Rectal smooth muscle tissue (tissue), 1 donor: Measurements from ENCODE around the gene SLC43A1.
A peak's percentile ranks its signal among the peaks of the same experiment; 100 is the strongest.

Experiments
- H3K27ac ChIP-seq: one replicate; pipeline ENCODE4 v1.7.0; 2013; ENCODE audit warnings: low read depth, low read length, inconsistent platforms
- H3K27me3 ChIP-seq: one replicate; pipeline ENCODE4 v1.7.0; 2013; ENCODE audit warnings: low read length; ENCODE audit not compliant: control insufficient read depth, insufficient read depth
- H3K36me3 ChIP-seq: one replicate; pipeline ENCODE4 v1.7.0; 2013; ENCODE audit warnings: low read length; ENCODE audit not compliant: control insufficient read depth, insufficient read depth
- H3K4me1 ChIP-seq: one replicate; pipeline ENCODE4 v1.7.0; 2013; ENCODE audit warnings: low read length; ENCODE audit not compliant: control insufficient read depth, insufficient read depth
- H3K4me3 ChIP-seq: one replicate; pipeline ENCODE4 v1.7.0; 2013; ENCODE audit warnings: low read length
- H3K9ac ChIP-seq: one replicate; pipeline ENCODE4 v1.7.0; 2013; ENCODE audit warnings: low read length

The SLC43A1 gene

GRCh38 chr11:57516061-57516443 lies 550 bp upstream of the SLC43A1 start:
- Histone ChIP-seq H3K27ac (peak overlapping the region; percentile 35), H3K4me1 (peaks cover 4% of the 10 kb centered on the region), H3K9ac (no peak overlapping the region)

DNA sequence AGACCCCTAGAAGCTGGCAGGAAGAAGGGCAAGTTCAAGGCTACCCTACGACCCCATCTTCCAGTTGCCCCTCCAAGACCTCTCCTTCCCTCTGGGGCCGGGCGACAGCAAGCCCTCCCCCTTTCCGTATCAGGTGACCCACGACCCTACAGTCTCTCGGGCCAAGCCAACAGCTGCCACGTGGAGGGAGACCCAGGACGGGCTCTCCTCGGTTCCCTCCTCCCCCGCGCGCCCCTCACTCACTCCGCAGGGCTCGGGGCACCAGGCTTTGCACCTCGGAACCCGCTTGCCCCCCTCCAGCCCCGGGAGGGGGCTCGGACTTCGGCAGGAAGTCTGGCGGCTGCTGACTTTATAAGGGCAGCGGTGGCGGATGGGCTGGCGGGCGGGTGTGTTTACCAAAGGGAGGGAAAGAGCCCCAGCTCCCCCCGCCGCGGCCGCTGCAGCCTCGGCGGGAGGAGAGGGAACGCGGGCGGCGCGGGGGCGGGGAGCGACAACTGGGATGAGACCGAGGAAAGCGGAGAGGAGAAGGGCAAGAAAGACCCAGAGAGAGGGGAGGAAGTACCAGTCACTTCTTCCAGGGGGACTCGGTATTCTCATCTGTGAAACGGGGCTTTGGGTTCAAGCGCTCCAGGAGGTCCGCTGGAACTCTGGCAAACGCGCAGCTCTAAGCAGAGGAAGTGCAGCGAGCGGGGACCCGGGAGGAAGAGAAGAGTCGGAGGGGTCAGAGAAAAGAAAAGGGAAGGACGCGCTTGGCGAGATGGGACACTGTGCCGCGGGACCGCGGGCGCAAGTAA lies 767 bp downstream of the SLC43A1 start:
- Histone ChIP-seq H3K36me3 (no peaks in the 10 kb centered on the region), H3K4me3 (peak overlapping the region; percentile 88), H3K9ac (peak overlapping the region; percentile 19), H3K27ac (peak overlapping the region; percentile 29), H3K27me3 (no peaks in the 10 kb centered on the region), H3K4me1 (peaks cover 4% of the 10 kb centered on the region)

More at GRCh38 chr11:57516061-57516443, 550 bp upstream of the SLC43A1 start:
- no peaks in the 10 kb centered on the region for H3K36me3 ChIP-seq
- peak overlapping the region; percentile 88 for H3K4me3 ChIP-seq
- H3K27me3 ChIP-seq, result no peaks in the 10 kb centered on the region

DNA sequence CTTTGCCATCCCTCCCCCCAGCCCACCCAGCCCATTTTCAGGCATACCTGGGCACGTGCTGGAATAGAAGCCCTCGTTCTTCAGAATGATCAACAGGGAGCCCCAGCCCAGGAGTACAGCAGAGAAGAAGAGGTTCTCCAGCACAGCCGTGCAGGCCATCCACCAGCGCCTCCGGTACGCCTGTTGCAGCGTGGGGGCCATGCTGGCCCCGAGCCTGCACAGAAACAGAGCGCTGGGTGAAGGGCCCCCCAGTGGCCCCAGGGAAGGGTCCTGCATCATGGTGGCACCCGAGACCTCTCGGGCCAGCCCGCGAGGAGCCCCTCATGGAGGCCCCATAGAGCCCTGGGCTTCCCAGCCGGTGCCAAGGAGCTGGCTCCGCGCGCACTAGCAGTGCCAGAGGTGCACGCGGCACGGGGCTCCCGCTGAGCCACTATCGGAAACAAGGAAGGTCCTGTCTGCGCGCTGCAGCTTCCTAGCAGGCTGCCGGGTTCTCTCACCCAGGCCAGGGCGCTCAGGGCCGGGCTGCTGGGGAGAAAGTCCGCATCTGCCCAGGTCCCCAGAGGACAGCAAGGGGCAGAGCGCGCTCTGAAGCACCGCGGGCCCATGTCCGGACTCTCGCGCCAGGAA lies 1.5 kb downstream of the SLC43A1 start:
- peak overlapping the region; percentile 88 for H3K4me3 ChIP-seq
- H3K27me3 ChIP-seq, result no peaks in the 10 kb centered on the region
- H3K4me1 ChIP-seq, result peaks cover 4% of the 10 kb centered on the region
- peak overlapping the region; percentile 29 for H3K27ac ChIP-seq
- no peaks in the 10 kb centered on the region for H3K36me3 ChIP-seq
- peak overlapping the region; percentile 4 for H3K9ac ChIP-seq

- Histone ChIP-seq H3K9ac (no peak overlapping the region), H3K27me3 (no peaks in the 10 kb centered on the region), H3K27ac (no peak overlapping the region), H3K36me3 (no peaks in the 10 kb centered on the region), H3K4me3 (no peak overlapping the region), H3K4me1 (peaks cover 4% of the 10 kb centered on the region)
Observed at GRCh38 chr11:57513452-57513795, 2.1 kb downstream of the SLC43A1 start.

GRCh38 chr11:57512646-57513451 lies 2.7 kb downstream of the SLC43A1 start:
- Histone ChIP-seq H3K4me3 (no peak overlapping the region), H3K9ac (no peak overlapping the region), H3K4me1 (peaks cover 4% of the 10 kb centered on the region), H3K27ac (no peak overlapping the region), H3K36me3 (no peaks in the 10 kb centered on the region), H3K27me3 (no peaks in the 10 kb centered on the region)

DNA sequence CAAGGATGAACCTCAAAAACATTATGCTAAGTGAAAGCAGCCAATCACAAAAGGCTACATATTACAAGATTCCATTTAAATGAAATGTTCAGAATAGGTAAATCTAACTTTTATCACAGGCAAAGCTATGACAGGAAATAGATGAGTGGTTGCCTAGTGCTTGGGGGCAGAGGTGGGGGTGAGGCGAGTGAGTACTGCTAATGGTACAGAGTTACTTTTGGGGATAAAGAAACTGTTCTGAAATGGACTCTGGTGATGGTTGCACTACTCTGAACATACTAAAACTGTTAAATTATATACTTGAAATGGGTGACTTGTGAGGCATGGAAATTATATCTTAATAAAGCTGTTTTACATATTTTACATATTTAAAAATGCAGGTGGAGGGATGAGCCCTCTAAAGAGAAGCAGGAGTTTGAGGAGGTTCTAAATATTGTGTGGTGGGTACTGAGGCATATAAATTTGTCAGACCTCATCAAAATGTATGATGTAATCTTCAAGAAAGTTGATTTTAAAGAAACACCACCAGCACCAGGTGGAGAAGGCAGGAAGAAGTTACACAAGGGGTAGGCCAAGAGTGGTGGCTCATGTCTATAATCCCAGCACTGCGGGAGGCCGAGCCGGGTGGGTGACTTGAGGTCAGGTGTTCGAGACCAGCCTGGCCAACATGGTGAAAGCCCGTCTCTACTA lies 3.6 kb downstream of the SLC43A1 start:
- no peak overlapping the region for H3K9ac ChIP-seq
- no peaks in the 10 kb centered on the region for H3K27me3 ChIP-seq
- no peak overlapping the region for H3K27ac ChIP-seq
- H3K36me3 ChIP-seq, result no peaks in the 10 kb centered on the region
- peaks cover 4% of the 10 kb centered on the region for H3K4me1 ChIP-seq
- no peak overlapping the region for H3K4me3 ChIP-seq

- no peak overlapping the region for H3K27ac ChIP-seq
- no peaks in the 10 kb centered on the region for H3K36me3 ChIP-seq
- H3K4me1 ChIP-seq, result no peaks in the 10 kb centered on the region
- H3K27me3 ChIP-seq, result no peaks in the 10 kb centered on the region
- no peak overlapping the region for H3K9ac ChIP-seq
- no peak overlapping the region for H3K4me3 ChIP-seq
Observed at GRCh38 chr11:57508341-57509170, 6.9 kb downstream of the SLC43A1 start.

DNA sequence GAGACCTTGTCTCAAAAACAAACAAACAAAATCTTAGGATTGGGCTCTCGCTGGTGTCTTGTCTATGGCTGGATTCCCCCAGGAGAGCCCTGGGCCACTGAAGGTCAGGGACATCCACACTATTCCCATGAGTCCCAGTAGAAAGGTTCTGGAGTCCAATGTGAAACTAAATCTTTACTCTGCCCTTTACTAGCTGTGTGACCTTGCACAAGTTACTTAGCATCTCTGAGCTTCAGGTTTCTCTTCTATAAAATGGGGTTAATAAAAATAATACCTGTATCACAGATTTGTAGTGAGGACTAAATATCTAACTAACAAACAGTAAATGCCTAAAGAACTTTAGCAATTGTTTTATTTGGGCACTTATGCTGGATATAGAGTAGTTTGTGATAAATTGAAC lies 9.0 kb downstream of the SLC43A1 start:
- Histone ChIP-seq H3K27ac (no peak overlapping the region), H3K4me1 (no peaks in the 10 kb centered on the region), H3K36me3 (no peaks in the 10 kb centered on the region), H3K9ac (no peak overlapping the region), H3K4me3 (no peak overlapping the region), H3K27me3 (no peaks in the 10 kb centered on the region)

DNA sequence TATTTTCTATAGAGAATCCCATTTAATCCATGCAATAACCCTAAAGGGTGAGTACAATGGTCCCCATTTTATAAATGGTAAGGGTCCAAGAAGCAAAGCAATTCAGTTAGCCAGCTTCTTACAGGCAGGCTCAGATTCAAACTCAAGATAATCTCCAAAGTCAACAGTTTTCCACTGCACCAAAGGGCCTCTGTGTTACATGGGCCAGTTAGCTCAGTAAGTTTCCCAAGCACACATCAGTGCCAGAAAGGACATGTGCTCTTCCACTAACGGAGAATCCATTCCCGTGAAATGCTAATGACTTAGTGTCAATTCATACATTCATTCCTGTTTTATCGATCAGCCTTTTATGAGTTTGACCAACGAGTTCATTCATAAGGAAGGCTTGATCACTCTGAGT lies 11.0 kb downstream of the SLC43A1 start:
- Histone ChIP-seq H3K27me3 (no peaks in the 10 kb centered on the region), H3K9ac (no peak overlapping the region), H3K4me3 (no peak overlapping the region), H3K4me1 (peaks cover 5% of the 10 kb centered on the region), H3K27ac (no peak overlapping the region), H3K36me3 (no peaks in the 10 kb centered on the region)

DNA sequence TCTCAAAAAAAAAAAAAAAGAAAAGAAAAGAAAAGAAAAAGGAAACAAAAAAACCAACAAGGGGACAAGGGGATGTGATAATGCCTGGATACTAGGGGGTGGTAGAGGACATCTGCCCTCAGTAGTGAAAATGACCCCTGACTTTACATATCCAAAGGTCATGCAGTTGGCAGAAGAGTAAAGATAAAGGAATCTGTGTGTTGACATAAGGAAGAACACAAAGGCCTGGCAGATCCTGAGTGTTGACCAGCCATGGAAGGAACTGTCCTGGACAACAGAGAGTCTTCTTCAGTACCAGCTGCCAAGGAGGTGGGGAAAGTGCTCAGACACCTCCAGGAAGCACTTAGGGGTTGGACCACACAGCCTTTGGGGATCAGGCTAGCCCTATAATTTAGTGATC lies 12.6 kb downstream of the SLC43A1 start:
- Histone ChIP-seq H3K9ac (no peak overlapping the region), H3K36me3 (no peaks in the 10 kb centered on the region), H3K4me1 (peaks cover 5% of the 10 kb centered on the region), H3K4me3 (no peak overlapping the region), H3K27me3 (no peaks in the 10 kb centered on the region), H3K27ac (no peak overlapping the region)

DNA sequence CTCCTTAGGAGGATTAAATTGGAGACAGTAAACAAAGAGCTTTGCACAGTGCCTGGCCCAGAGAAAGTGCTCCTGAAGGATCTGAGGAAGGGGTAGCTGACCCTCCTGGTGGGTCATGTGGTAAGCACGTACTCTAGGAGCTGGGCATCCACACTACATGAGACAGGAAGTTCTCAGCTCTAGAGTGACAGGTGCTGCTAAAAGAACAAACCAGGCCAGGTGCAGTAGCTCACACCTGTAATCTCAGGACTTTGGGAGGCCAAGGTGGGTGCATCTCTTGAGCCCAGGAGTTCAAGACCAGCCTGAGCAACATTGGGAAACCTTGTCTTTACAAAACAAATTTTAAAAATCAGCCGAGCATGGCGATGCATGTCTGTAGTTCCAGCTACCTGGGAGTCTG lies 13.1 kb downstream of the SLC43A1 start:
- H3K9ac ChIP-seq, result no peak overlapping the region
- peaks cover 5% of the 10 kb centered on the region for H3K4me1 ChIP-seq
- no peaks in the 10 kb centered on the region for H3K36me3 ChIP-seq
- H3K4me3 ChIP-seq, result no peak overlapping the region
- H3K27ac ChIP-seq, result no peak overlapping the region
- H3K27me3 ChIP-seq, result no peaks in the 10 kb centered on the region
